Anterior cingulate cortex (tissue), 58 donors: ENCODE data around the gene RMI2.

Experiments
- DNase-seq, 58 donors: peaks; one replicate each; lab custom pipeline; 2025; lab: John Stamatoyannopoulos, UW

RMI2 gene

DNA sequence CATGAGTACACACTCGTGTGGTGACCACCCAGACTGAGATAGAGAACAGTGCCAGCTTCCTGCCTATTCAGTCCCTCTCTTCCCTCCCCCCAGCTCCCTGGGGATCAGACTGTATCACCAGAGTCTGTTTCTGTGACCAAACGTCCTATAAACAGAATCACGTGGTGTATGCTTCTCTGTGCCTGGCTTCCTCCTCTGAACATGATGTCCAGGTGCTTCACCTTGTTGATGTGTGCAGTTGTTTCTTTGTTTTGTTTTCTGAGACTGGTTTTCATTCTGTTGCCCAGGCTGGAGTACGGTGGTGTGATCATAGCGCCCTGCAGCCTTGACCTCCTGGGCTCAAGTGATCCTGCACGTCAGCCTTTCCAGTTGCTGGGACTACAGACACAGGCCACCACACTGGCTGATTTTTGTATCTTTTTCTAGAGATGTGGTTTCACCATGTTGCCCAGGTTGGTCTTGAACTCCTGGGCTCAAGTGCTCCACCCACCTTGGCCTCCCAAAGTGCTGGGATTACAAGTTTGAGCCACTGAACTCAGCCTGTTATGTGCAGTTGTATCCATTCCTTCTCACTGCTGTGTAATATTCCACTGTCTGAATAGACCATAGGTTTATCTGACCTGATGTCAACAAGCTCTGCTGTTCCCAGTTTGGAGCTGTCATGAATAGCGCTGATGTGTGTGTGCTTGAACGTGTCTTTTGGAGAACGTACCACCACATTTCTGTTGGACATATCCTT is 35.2 kb upstream of the RMI2 start:
- DNase-seq: no peak

DNA sequence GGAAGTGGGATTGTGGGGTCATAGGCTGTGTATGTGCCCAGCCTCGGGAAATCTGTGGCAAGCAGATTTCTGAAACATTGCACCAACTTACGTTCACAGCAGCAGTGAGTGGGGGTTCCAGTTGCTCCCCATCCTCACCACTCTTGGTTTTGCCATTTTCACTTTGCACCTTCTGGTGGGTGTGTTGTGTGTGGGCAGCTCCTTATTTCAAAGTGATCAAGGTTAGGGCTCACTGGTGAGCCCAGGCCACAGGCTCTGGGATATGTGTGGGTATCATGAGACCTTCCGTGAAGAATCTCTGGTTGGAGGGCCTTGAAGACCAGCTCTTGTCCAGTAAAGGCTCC is 34.7 kb upstream of the RMI2 start:
- DNase-seq: no peak

DNA sequence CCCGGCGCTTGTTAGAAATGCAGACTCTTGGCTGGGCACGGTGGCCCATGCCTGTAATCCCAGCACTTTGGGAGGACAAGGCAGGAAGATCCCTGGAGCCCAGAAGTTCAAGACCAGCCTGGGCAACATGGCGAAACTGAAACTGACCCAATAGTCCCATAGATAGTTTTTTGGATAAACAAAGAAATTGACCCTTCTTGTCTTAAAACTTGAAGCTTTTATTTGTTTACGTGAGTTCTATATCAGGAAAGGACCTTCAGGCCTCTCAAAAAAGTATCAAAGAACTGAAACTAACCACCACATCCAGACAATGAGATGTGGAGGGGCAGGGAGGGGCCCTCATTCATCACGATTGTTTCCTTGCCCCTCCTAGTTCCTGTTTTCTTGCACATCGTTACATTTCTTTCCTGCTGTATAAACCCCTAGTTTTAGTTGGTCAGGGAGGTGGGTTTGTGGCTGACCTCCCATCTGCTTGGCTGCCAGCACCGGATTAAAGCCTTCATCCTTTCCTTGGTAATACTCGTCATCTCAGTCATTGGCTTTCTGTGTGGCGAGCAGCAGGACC is 34.2 kb upstream of the RMI2 start:
- DNase-seq: no peak

DNA sequence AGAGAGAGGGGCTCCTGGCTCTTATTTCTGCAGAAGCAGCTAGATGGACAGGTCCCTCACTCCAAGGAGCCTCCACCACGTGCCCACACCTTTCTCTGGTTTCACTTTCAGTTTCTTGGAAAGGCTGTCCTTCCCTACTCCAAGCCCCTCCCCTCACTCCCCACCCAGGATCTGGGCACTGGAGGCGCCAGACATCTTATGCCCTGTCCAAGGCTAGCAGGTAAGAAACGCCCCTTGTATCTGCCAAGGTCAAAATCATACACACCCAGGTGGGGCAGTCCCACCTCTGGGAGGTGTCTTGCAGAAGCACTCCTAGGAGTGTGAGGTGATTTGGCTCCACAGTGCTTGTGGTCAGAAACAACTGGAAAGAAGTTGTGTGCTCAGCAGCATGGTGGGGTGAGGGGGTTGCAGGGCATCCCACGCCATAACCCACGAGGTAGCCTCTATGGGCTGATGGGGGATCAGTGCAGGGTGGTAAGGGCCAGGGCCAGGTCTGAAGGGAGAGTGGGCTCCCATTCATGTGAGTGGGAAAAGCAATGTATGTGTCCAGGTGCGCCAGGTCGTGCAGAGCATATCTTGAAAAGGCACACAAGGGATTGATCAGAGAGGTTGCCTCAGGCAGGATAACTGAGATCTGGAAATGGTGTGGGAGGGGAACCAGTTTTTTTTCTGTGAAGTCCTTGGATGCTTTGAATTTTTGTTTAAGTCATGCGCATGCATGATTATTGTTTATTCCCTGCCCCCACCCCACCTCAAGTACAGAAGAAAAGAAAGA is 32.4 kb upstream of the RMI2 start:
- DNase-seq: no peak

DNA sequence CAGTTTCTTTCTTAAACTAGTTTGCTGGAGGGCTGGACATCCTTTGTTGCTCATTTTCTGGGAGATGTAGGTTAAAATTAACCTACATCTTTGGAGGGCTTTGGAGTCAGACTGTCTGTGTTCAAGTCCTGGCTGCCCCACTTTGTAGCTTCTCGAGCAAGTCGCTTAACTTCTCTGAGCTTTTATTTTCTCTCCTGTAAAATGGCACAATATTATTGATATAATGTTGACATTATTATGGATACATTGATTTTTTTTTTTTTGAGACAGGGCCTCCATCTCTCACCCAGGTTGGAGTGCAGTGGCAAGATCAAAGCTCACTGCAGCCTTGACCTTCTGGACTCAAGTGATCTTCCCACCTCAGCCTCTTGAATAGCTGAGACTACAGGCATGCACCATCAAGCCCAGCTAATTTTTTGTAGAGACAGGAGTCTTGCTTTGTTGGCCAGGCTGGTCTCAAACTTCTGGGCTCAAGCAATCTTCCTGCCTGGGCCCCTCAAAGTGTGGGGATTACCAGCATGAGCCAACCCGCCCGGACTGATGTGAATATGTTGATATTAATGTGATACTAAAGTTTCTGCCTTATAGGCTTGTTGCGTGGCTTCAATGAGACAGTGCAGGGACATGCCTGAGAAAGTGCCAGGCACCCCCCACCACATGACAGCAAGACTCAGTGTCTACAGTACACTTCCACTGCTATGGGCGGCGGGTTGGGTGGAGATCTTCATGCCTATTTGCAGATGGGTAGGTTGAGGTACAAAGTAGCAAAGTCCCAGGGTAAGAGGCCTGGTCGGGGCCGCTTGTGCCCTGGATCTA is 31.6 kb upstream of the RMI2 start:
- DNase-seq: no peak

DNA sequence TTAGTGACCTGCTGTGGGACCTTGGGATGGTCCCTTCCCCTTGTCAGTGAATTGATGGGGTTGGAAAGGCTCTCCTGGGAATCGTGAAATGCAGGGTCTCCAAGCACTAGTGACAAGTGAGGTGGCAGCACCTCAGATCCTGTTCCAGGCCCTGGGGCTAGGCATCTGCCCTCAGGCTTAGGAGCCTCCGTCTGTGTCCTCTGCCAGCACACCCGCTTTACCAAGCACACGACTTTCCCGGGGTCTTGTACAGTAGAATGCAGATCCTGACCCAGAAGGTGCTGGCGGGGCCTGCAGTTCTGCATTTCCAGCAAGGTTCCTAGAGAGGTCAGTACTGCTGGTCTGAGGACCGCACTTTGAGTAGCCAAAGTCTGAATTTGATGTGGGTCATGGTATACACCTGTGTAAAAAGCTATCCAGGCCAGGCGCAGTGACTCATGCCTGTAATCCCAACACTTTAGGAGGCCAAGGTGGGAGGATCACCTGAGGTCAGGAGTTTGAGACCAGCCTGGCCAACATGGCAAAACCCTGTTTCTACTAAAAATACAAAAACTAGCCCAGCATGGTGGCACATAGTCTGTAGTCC is 30.9 kb upstream of the RMI2 start:
- DNase-seq: no peak

DNA sequence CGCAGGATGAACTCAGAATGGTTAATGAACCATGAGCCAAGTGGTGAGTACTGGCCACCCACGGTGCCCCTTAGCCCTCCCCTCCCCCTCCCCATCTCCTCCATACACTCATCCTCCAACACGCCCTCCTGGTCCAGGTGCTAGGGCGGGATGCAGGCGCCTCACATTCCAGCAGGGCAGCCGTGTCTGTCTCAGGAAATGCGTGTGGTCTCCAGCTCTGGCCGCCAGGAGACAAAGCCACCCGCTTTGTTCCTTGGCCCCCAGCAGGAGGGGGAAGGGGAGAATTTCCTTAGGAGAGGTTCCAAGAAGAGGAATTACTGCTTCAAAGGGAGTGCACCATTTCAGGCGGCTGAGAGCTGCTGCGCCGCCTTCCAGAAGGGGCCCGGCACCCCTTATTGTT is 29.7 kb upstream of the RMI2 start:
- no peak for DNase-seq

DNA sequence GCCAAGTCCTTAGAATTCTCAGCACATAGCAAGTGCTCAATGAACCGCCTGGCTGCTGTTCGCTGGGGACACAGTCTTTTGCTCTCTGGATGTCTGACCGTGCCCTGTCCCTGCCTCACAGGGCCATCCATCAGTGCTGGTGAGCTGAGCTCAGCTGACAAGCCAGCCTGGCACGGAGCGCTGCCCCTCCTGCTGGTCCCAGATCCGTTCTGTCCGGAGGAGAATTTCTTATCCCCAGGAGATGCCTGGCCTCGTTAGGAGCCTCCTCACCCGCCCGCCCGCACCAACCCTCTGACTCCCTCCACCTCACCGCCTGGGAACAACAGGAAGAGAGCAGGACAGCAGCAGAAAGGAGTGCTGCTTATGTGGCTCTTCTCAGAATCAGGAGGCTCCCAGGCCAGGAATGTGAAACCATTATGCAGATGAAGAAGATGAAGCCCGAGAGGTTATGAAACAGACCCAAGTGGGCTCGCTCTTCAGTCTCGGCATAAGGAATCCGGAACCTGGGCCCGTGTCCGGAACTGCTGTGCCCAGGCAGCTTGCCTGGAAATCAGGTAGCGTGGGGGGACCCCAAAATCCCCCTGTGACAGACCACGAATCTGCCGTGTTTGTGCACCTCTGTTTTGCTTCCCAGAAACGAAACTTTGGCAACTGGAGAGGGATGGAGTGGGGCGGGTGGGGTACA is 28.8 kb upstream of the RMI2 start:
- DNase-seq: peak in 1 of 58 donors; percentile 3

DNA sequence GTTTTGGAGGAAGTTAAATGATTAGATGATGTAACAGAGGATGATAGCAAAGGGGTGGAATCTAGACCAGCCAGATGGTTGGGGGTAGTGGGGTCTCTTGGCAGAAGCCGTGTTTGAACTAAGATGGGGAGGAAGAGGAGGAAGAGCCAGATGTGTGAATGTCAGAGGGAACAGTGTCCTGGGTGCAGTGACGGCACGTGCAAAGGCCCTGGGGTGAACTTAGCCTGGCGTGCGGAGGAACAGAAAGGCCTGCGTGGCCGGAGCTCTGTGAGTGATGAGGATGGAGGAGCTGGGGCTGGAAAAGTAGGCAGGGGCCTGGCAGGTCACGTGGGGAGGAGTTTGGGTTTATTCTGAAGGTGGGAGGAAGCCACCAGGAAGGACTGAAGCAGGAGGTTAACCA is 26.4 kb upstream of the RMI2 start:
- DNase-seq: no peak

DNA sequence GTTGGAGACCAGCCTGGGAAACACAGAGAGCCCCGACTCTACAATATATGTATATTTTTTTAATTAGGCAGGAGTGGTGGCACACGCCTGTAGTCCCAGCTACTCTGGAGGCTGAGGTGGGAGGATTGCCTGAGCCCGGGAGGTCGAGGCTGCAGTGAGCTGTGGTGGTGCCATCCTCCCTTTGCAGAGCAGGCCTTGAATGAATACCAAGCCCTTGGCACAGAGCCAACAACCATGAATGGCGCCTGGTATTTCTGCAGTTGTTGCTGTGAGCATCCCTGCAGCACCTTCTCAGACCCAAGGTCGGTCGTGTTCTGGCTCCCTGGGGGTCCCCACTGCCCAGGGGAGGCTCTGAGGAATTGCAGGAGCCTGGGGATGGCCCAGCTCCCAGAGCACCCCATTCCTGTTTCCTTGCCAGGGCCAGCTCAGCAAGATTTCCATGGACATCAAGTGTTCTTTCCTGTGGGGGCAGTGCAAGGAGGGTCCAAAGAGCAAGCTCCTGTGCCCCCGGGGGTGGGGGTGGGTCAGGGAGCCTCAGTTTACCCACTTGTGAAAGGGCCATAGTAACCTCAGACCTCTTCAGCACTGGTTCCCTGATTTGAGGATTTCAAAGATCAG is 25.6 kb upstream of the RMI2 start:
- DNase-seq: peak in 2 of 58 donors; percentile 3 to 37

DNA sequence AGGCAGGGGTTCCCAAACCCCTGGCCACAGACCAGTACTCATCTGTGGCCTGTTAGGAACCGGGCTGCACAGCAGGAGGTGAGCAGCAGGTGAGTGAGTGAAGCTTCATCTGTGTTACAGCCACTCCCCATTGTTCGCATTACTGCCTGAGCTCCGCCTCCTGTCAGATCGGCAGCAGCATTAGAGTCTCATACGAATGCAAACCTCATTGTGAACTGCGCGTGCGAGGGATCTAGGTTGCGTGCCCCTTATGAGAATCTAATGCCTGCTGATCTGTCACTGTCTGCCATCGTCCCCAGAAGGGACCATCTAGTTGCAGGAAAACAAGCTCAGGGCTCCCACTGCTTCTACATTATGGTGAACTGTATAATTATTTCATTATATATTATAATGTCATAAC is 25.1 kb upstream of the RMI2 start:
- no peak for DNase-seq

DNA sequence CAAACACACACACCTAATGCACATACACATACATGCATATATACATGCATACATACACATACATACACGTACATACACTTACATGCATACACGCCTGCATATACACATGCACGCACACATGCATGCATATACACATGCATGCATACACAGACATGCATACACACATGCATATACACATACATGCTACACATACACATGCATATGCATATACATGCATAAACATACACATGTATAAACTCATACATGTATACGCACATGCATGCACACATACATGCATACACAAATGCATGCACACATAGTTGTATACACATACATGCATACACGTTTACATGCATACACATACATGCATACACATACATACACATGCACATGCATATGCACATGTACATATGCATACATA is 23.6 kb upstream of the RMI2 start:
- no peak for DNase-seq

DNA sequence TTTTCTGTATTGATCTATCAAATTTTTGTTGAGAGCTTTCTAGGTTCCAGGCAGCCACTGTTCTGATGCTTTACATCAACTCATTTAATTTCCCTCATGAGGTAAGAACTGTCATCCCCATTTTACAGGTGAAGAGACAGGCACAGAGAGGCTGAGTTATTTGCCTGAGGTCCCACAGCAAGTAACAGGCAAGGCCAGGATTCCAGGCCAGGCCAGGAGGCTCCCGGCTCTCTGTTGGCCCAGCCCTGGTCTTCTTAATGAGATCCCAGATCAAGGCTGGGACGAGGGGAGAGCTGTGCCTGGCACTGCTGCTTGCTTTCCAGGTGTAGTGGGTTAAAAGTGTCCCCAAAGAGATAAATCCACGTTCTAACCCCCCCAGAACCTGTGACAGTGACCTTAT is 22.4 kb upstream of the RMI2 start:
- no peak for DNase-seq

DNA sequence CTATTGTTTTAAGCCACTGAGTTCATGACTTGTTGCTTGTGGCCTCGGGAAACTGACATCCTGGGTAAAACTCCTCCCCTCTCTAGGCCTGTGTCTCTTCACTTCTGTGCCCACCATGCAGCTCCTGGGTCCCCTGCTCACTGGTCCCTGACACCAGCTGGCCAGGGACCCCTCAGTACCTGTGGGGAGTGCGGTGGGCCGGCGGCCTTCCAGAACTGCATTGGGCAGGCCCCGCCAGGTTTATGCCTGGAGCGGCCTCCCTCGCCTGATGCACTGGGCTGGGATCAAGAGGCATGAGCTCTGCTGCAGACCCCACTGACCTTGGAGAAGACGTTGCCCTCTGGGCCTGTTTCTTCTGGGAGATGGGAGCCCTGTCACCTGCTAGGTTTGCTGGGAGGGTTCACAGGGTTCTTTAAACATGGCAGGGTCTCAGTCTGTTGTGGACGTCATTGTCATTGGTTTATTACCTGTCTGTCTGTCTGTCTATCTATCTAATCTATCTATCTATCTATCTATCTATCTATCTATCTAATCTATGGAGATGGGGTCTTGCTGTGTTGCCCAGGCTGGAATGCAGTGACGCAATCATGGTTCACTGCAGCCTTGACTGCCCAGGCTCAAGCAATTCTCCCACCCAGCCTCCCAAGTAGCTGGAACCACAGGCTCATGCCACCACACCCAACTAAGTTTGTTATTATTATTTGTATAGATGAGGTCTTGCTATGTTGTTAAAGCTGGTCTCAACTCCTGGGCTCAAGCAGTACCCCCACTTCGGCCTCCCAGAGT is 21.5 kb upstream of the RMI2 start:
- no peak for DNase-seq

DNA sequence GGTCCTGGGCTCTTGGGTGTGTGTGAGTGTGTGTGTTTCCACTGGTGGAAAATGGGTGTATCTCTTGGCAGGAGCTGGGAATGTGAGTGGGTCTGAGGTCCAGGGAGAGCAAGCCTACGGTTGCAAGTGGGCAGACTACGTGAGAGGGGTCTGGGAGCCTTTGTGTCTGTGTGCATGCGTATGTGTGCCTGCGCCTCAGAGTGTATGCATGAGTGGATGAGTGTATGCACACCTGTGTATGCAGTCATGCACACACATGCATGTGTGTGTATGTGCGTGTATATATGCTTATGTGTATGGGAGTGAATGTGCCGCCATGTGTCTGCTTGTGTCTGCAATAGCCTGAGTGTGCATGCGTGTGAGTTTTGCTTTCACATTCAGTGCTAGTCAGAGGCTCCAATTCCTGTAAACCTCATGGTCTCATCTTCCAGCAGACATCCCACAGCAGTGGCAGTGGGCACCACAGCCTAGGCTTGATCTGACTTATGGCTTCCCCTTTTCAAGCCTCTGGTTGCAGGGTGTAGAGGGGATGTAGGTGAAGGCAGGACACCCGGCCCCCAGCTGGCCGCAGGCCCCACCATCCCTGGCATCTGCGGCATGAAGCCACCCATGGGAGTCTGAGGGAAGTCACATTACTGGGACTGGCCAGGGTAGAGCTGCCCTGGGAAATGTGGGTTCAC is 19.7 kb upstream of the RMI2 start:
- peak in 1 of 58 donors; percentile 4 for DNase-seq

DNA sequence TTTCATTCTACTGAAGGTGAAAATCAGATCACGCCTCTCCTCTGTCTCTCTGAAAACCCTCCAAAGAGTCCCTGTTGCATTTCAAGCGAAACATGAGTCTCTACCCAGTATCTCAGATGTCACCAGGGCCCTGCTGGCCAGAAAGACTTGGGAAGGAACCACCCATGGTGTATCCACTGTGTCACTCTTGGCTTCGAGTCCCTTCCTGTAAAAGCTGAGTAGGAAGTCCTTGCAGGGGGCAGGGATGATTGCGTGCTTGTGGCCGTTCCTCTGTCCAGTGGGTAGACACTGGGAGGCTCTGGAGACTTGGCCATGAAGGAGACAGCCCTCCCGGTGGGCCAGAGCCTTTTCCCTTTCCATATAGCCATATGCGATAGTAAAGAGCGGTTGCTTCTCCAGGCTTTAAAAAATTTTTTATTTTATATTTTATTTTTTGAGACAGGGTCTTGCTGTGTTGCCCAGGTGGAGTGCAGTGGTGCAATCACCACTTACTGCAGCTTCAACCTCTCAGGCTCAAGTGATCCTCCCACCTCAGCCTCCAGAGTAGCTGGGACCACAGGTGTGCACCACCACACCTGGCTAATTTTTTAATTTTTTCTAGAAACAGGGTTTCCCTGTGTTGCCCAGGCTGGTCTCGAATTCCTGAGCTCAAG is 19.0 kb upstream of the RMI2 start:
- no peak for DNase-seq

DNA sequence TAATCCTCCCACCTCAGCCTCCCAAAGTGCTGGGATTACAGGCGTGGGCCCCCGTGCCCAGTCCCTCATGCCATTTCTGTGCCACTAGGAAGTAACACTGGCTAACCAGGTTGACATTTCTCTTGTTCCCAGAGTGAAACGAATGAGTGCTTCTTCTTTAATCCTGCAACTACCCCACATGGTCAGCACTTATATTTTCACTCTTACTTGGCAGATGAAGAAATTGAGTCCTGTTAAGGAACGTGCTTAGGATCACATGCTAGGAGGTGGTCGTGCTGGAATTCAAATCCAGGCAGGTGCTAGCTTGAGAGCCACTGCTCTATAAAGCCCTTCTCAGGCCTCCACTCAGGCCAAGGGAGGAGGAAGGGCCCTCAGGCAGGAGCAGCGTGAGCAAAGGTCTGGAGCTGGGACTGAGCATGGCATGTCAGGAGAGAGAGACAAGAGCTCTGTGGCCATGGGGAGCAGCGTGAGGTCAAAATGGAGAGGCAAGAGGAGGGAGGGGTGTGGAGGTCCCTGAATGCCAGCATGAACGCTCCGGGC is 18.5 kb upstream of the RMI2 start:
- DNase-seq: no peak
